ENCODE data around the gene LRRC71. TPM values are rescaled to one million over a fixed set of nuclear protein-coding genes. Genes with fewer than 3 reads are reported as not detected.

The LRRC71 gene
- total and polyA plus RNA-seq, 10 of the 15 experiments (the other 5 are each of a cell fraction or from before 2014, with no cell fraction given), result not detected

GRCh38 chr1:156884560-156885184, 35.8 kb upstream of the LRRC71 start (continued):
- TF ChIP-seq, protein P1, sequence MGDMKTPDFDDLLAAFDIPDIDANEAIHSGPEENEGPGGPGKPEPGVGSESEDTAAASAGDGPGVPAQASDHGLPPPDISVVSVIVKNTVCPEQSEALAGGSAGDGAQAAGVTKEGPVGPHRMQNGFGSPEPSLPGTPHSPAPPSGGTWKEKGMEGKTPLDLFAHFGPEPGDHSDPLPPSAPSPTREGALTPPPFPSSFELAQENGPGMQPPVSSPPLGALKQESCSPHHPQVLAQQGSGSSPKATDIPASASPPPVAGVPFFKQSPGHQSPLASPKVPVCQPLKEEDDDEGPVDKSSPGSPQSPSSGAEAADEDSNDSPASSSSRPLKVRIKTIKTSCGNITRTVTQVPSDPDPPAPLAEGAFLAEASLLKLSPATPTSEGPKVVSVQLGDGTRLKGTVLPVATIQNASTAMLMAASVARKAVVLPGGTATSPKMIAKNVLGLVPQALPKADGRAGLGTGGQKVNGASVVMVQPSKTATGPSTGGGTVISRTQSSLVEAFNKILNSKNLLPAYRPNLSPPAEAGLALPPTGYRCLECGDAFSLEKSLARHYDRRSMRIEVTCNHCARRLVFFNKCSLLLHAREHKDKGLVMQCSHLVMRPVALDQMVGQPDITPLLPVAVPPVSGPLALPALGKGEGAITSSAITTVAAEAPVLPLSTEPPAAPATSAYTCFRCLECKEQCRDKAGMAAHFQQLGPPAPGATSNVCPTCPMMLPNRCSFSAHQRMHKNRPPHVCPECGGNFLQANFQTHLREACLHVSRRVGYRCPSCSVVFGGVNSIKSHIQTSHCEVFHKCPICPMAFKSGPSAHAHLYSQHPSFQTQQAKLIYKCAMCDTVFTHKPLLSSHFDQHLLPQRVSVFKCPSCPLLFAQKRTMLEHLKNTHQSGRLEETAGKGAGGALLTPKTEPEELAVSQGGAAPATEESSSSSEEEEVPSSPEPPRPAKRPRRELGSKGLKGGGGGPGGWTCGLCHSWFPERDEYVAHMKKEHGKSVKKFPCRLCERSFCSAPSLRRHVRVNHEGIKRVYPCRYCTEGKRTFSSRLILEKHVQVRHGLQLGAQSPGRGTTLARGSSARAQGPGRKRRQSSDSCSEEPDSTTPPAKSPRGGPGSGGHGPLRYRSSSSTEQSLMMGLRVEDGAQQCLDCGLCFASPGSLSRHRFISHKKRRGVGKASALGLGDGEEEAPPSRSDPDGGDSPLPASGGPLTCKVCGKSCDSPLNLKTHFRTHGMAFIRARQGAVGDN (IDR thresholded peaks at IDR 0.05), result no peak
- TF ChIP-seq SIN3A (IDR thresholded peaks at IDR 0.05; ENCODE audit: low read depth, low read length), result no peak
- TF ChIP-seq POLR2A (IDR thresholded peaks at IDR 0.05; ENCODE audit: low read depth, low read length), result no peak
- no peak for TF ChIP-seq TCF3 (IDR thresholded peaks at IDR 0.05; ENCODE audit: borderline replicate concordance, insufficient read depth, low read depth, low read length)
- no peak for TF ChIP-seq MYC (IDR thresholded peaks at IDR 0.05; ENCODE audit: insufficient read depth, insufficient read length, insufficient replicate concordance, low read length, severe bottlenecking)
- no peak for TF ChIP-seq USF2 (IDR thresholded peaks at IDR 0.05; ENCODE audit: borderline replicate concordance, low read depth, low read length)
- TF ChIP-seq IKZF2 (IDR thresholded peaks at IDR 0.05), result no peak
- no peak for TF ChIP-seq ZNF24 (IDR thresholded peaks at IDR 0.05)
- no peak for TF ChIP-seq EZH2 (IDR thresholded peaks at IDR 0.05; ENCODE audit: borderline replicate concordance, control insufficient read depth, low read depth, low read length)

All from GM12878 (cell line).